PFSK-1 (cell line): ENCODE data around the gene RNF7.

ENCODE experiments used
- FOXP2 ChIP-seq: optimal IDR thresholded peaks from 2 replicates; pipeline ENCODE3; 2011; ENCODE audit warnings: borderline replicate concordance, control low read depth, inconsistent platforms; ENCODE audit not compliant: insufficient read depth; ENCODE audit errors: extremely low read length, extremely low read depth
- POLR2AphosphoS5 ChIP-seq: IDR thresholded peaks from 2 replicates; pipeline ENCODE4 v1.6.1; 2012; ENCODE audit warnings: low read depth, mild to moderate bottlenecking, control low read depth, low read length, moderate library complexity
- REST ChIP-seq, 2 experiments: IDR thresholded peaks; 2 replicates each; pipeline versions ENCODE4 v1.6.1 to v1.8.0; 2011 to 2012; ENCODE audit warnings: low read depth in 2 of 2, low read length in 2 of 2, control low read depth in 1 of 2, inconsistent platforms in 1 of 2, mild to moderate bottlenecking in 1 of 2, moderate library complexity in 1 of 2; ENCODE audit not compliant: insufficient read depth in 1 of 2
- SIN3A ChIP-seq: IDR thresholded peaks from 2 replicates; pipeline ENCODE4 v1.6.1; 2012; ENCODE audit warnings: mild to moderate bottlenecking, low read length, moderate library complexity, borderline replicate concordance; ENCODE audit not compliant: insufficient read depth
- TAF1 ChIP-seq: IDR thresholded peaks from 2 replicates; pipeline ENCODE4 v1.6.1; 2012; ENCODE audit warnings: low read length, control low read depth, borderline replicate concordance; ENCODE audit not compliant: insufficient read depth

Gene RNF7

GRCh38 chr3:141724186-141724585 is 13.9 kb upstream of the RNF7 start:
- TF ChIP-seq FOXP2 (no peak), POLR2AphosphoS5 (no peak), REST (IDR thresholded peaks at IDR 0.05; ENCODE audit: insufficient read depth in 1 of 2, low read depth in 2 of 2, low read length in 2 of 2) (no peak), SIN3A (no peak), TAF1 (no peak)

- no peak for TF ChIP-seq TAF1
- TF ChIP-seq SIN3A = no peak
- no peak for TF ChIP-seq POLR2AphosphoS5
- no peak for TF ChIP-seq FOXP2
Measured at GRCh38 chr3:141725036-141725435, 13.1 kb upstream of the RNF7 start.

- TF ChIP-seq TAF1 = no peak
- no peak for TF ChIP-seq REST (IDR thresholded peaks at IDR 0.05; ENCODE audit: insufficient read depth in 1 of 2, low read depth in 2 of 2, low read length in 2 of 2)
- no peak for TF ChIP-seq FOXP2
- no peak for TF ChIP-seq POLR2AphosphoS5
- TF ChIP-seq SIN3A = no peak
Measured at GRCh38 chr3:141726483-141726882, 11.6 kb upstream of the RNF7 start.

- TF ChIP-seq SIN3A (no peak), TAF1 (no peak), REST (IDR thresholded peaks at IDR 0.05; ENCODE audit: insufficient read depth in 1 of 2, low read depth in 2 of 2, low read length in 2 of 2) (no peak), FOXP2 (no peak), POLR2AphosphoS5 (no peak)
Measured at GRCh38 chr3:141728355-141728892, 9.7 kb upstream of the RNF7 start.

GRCh38 chr3:141729240-141729639 is 8.9 kb upstream of the RNF7 start:
- TF ChIP-seq POLR2AphosphoS5 = no peak
- TF ChIP-seq TAF1 = no peak
- TF ChIP-seq SIN3A = no peak
- TF ChIP-seq REST (IDR thresholded peaks at IDR 0.05; ENCODE audit: insufficient read depth in 1 of 2, low read depth in 2 of 2, low read length in 2 of 2) = no peak
- no peak for TF ChIP-seq FOXP2
